GM21576 (cell line): ENCODE results near the gene PCDHGB5.

Source experiments
- ATAC-seq: cut with Tn5 transposase; IDR thresholded peaks from one replicate; pipeline ENCODE4 v1.9.1; 2021; ENCODE audit warnings: mild to moderate bottlenecking, moderate library complexity; ENCODE audit not compliant: unreplicated experiment

PCDHGB5 gene

DNA sequence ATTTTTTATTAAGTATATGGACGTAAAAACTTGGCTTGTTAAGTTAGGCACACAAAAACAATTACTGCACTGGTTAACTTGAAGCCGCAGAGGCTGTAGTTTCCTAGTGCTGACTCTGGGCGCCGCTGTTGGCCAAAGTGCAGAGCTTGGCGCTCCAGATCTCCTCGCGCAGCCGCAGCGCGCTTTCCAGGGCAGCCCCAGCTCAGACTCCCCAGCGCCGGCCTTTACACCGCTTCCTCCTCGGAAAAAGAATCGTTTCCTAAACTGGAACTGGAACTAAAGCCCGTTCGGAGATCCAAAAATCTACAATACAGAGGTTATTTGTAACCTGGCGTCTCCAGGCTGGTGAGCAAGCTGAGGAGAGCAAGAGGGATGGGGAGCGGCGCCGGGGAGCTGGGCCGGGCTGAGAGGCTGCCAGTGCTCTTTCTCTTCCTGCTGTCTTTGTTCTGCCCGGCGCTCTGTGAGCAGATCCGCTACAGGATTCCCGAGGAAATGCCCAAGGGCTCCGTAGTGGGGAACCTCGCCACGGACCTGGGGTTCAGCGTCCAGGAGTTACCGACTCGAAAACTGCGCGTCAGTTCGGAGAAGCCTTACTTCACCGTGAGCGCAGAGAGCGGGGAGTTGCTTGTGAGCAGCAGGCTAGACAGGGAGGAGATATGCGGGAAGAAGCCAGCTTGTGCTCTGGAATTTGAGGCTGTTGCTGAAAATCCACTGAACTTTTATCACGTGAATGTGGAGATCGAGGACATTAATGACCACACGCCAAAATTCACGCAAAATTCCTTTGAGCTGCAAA, at the start of gene PCDHGB5:
TSS of gene PCDHGB5 (plus strand) at position 192 of the 796 bp plus-strand sequence. CDS start at position 373, 181 bp downstream.
- peak; percentile 91 for ATAC-seq

GRCh38 chr5:141349917-141350619, 47.7 kb upstream of the PCDHGB5 start, which contains the start of gene PCDHGB1:
Gene PCDHGB1, plus strand, starts transcription at chr5:141350099. Its CDS starts 162 bp downstream, at chr5:141350261.
- peak; percentile 82 for ATAC-seq

DNA sequence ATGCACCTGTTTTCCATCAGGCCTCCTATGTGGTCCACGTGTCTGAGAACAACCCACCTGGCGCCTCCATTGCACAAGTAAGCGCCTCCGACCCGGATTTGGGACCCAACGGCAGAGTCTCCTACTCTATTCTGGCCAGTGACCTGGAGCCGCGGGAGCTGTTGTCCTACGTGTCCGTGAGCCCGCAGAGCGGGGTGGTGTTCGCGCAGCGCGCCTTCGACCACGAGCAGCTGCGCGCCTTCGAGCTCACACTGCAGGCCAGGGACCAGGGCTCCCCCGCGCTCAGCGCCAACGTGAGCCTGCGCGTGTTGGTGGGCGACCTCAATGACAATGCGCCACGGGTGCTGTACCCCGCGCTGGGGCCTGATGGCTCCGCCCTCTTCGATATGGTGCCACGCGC, 46.2 kb upstream of the PCDHGB5 start:
- no peak for ATAC-seq

DNA sequence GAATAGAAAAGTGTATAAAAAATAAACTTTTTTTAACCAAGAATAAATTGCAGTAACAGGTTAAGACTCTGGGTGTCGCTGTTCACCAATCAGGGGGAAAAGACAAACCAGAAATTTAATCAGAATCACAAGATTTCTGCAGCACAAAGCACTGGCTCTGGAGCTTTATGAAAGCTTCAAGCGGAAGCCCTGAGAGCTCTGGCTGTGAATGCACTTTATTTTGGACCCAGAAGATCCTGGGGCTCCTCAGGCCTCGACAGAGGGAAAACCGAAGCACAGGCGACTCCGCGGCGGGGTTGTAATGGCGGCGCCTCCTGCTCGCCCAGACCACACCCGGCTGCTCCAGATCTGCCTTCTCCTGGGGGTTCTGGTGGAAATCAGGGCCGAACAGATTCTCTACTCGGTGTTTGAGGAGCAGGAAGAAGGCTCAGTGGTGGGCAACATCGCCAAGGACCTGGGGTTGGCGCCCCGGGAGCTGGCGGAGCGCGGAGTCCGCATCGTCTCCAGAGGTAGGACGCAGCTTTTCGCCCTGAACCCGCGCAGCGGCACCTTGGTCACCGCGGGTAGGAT, 42.8 kb upstream of the PCDHGB5 start, which contains the start of gene PCDHGA4:
TSS of gene PCDHGA4 (plus strand) at position 122 of the 570 bp plus-strand sequence. CDS start at position 209, 87 bp downstream.
- ATAC-seq: no peak

GRCh38 chr5:141355641-141356040, 42.1 kb upstream of the PCDHGB5 start:
- ATAC-seq: no peak

- no peak for ATAC-seq
Measured at GRCh38 chr5:141356133-141356532, 41.6 kb upstream of the PCDHGB5 start.

- ATAC-seq: no peak
Measured at GRCh38 chr5:141356950-141357349, 40.8 kb upstream of the PCDHGB5 start.

DNA sequence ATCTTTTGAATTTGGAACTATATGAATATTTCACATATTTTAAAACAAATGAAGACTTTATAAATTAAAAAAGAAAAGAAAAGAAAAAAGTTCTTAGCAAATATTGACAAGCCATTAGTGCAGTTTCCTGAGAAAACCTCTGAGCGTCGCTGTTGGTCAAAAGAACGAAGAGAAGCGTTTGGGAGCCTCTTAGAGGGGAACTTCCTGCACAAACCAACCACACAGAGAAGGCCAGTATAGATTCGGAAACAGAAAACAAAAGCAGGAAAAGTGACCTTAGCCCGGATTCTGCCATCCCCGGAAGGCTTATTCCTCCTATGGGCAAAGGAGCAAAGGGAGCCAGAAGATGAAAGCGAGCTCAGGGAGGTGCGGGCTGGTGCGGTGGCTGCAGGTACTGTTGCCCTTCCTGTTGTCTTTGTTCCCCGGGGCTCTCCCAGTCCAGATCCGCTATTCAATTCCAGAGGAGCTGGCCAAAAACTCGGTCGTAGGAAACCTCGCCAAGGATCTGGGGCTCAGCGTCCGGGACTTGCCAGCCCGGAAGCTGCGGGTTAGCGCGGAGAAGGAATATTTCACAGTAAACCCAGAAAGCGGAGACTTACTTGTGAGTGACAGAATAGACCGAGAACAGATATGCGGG, 37.8 kb upstream of the PCDHGB5 start, which contains the start of gene PCDHGB2:
TSS of gene PCDHGB2 (plus strand) at position 205 of the 637 bp plus-strand sequence. CDS start at position 347, 142 bp downstream.
- peak; percentile 62 for ATAC-seq

- ATAC-seq: no peak
Measured at GRCh38 chr5:141360685-141361084, 37.1 kb upstream of the PCDHGB5 start.

- ATAC-seq: no peak
Measured at GRCh38 chr5:141362719-141363118, 35.0 kb upstream of the PCDHGB5 start.

- ATAC-seq: no peak
Measured at GRCh38 chr5:141363952-141364660, 33.6 kb upstream of the PCDHGB5 start, which contains the start of gene PCDHGA5. Gene PCDHGA5, plus strand, starts transcription at chr5:141364162. Its CDS starts 169 bp downstream, at chr5:141364331.

- no peak for ATAC-seq
Measured at GRCh38 chr5:141366016-141366896, 31.5 kb upstream of the PCDHGB5 start.

DNA sequence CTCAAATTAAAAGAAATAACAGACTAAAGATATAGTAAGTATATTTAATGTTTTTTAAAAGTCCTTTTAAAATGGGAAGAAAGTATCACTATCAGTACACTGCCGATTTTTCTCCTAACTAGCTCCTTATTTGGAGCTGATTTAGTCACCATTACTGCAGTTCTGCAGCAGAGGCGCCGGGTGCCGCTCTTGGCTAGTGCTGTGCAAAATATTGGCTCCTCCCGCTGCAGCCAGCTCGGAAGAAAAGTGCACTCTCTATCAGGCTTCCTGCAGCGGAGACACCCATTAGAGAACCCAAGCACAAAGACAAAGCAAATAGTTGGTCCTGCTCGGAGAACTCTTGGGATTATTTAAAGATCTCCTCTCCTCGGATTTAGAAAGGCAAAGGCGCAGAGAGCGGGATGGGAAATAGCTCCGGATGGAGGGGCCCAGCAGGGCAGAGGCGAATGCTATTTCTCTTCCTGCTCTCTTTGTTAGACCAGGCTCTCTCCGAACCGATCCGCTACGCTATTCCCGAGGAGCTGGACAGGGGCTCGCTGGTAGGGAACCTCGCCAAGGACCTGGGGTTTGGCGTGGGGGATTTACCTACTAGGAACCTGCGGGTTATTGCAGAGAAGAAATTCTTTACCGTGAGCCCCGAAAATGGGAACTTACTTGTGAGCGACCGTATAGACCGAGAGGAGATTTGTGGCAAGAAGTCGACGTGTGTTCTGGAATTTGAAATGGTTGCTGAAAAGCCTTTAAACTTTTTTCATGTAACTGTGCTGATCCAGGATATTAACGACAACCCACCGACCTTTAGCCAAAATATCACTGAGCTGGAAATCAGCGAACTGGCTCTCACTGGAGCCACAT, 27.5 kb upstream of the PCDHGB5 start, which contains the start of gene PCDHGB3:
TSS of gene PCDHGB3 (plus strand) at position 249 of the 855 bp plus-strand sequence. CDS start at position 402, 153 bp downstream.
- ATAC-seq: peak; percentile 89

DNA sequence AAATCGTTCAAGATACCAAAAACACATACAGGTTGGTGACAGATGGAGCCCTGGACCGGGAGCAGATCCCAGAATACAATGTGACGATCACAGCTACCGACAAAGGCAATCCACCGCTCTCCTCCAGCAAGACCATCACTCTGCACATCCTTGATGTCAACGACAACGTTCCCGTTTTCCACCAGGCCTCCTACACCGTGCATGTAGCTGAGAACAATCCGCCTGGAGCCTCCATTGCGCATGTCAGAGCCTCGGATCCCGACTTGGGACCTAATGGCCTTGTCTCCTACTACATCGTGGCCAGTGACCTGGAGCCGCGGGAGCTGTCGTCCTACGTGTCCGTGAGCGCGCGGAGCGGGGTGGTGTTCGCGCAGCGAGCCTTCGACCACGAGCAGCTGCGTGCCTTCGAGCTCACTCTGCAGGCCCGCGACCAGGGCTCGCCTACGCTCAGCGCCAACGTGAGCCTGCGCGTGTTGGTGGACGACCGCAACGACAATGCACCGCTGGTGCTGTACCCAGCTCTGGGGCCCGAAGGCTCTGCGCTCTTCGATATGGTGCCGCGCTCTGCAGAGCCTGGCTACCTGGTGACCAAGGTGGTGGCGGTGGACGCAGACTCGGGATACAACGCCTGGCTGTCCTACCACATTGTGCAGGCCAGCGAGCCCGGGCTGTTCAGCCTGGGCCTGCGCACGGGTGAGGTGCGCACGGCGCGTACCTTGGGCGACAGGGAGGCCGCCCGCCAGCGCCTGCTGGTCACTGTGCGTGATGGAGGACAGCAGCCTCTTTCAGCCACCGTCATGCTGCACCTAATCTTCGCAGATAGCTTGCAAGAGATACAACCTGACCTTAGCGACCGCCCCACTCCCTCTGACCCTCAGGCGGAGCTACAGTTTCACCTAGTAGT, 25.9 kb upstream of the PCDHGB5 start:
- no peak for ATAC-seq

DNA sequence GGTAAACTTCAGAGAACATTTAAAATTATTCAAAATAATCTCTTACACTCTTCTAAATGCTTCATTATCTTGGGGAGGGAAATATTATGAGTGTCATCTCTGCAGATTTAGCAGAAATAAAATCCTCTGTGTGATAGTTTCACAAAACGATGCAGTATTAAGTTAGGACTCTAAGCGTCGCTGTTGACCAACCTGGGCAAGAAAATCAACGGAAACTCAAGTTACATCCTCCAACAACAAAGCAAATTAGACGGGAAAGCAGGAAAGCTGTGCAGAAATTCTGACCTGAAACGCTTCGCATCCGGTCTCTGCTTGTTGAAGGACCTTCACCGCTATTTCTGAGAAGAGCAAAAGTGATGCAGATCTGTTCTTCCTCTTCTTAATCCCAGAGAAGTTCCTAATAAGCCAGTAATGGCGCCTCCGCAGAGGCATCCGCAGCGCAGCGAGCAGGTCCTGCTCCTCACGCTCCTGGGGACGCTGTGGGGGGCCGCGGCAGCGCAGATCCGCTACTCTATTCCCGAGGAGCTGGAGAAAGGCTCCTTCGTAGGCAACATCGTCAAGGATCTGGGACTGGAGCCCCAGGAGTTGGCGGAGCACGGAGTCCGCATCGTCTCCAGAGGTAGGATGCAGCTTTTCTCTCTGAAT, 24.0 kb upstream of the PCDHGB5 start, which contains the start of gene PCDHGA6:
TSS of gene PCDHGA6 (plus strand) at position 219 of the 645 bp plus-strand sequence. CDS start at position 412, 193 bp downstream.
- ATAC-seq: no peak

DNA sequence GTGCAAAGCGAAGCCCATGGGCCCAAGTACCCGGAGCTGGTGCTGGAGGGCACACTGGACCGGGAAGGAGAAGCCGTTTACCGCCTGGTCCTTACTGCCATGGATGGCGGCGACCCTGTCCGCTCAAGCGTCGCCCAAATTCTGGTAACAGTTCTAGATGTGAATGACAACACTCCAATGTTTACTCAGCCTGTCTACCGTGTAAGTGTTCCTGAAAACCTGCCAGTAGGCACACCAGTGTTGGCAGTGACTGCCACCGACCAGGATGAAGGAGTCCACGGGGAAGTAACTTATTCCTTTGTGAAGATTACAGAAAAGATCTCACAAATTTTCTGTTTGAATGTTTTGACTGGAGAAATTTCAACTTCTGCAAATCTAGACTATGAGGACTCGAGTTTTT, 23.1 kb upstream of the PCDHGB5 start:
- ATAC-seq: no peak
